ENCODE data around the gene ERVMER34-1.

ERVMER34-1 gene

DNA sequence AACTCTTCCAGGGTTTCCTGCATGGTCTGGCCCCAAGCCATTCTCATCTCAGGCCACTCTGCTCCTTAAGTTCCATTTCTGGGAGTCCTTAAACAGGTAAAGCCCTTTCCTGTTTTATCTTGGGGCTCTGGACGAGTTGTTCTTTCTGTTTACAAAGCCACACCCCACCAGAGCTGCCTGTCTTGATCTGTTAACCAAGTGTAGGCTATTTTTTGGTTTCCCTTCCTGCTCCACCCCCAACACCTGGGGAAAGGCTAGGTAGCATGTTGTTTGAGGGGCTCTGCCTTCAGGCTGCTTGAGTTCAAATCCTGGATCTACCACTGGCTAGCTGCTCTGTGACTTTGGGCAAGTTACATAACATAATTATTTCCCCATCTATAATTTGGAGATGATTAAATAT is 40.0 kb downstream of the ERVMER34-1 start:
- Histone ChIP-seq H3K27me3 (ENCODE audit: control insufficient read depth in 2 of 2, insufficient read depth in 2 of 2, low read length in 2 of 2) (no peaks in the 10 kb centered on the region), H3K4me3 (ENCODE audit: low read length in 2 of 2) (no peak overlapping the region), H3K27ac (ENCODE audit: low read depth in 2 of 2, low read length in 2 of 2) (no peak overlapping the region), H3K9me3 (ENCODE audit: control insufficient read depth in 2 of 2, low read length in 2 of 2) (no peaks in the 10 kb centered on the region), H3K36me3 (ENCODE audit: control insufficient read depth in 2 of 2, insufficient read depth in 2 of 2, low read length in 2 of 2) (peaks cover 8 to 12% of the 10 kb centered on the region in 2 donors), H3K4me1 (ENCODE audit: control insufficient read depth in 2 of 2, insufficient read depth in 2 of 2, low read length in 2 of 2) (peaks cover 14 to 15% of the 10 kb centered on the region in 2 donors), H3K9ac (ENCODE audit: low read depth in 1 of 2, low read length in 2 of 2) (no peak overlapping the region)

DNA sequence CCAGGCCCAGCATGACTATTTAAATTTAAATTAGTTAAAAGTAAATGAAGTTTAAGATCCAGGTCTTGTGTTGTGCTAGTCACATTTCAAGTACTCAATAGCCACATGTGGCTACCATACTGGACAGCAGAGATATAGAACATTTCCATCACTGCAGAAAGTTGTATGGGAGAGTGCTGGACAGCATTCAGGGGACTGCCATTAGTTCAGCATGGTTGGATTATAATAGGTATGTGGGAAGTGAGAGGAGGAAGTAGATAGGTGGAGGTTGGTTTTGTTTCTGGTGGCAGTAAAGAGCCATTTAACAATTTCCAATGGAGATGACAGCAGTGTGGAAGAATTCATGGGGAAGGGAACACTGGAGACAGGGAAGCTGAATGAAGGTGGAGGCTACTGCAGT is 42.1 kb downstream of the ERVMER34-1 start:
- Histone ChIP-seq H3K27me3 (ENCODE audit: control insufficient read depth in 2 of 2, insufficient read depth in 2 of 2, low read length in 2 of 2) (no peaks in the 10 kb centered on the region), H3K27ac (ENCODE audit: low read depth in 2 of 2, low read length in 2 of 2) (no peak overlapping the region), H3K4me3 (ENCODE audit: low read length in 2 of 2) (no peak overlapping the region), H3K9ac (ENCODE audit: low read depth in 1 of 2, low read length in 2 of 2) (no peak overlapping the region), H3K36me3 (ENCODE audit: control insufficient read depth in 2 of 2, insufficient read depth in 2 of 2, low read length in 2 of 2) (no peaks in the 10 kb centered on the region), H3K4me1 (ENCODE audit: control insufficient read depth in 2 of 2, insufficient read depth in 2 of 2, low read length in 2 of 2) (peaks cover 13% of the 10 kb centered on the region in 2 donors), H3K9me3 (ENCODE audit: control insufficient read depth in 2 of 2, low read length in 2 of 2) (no peaks in the 10 kb centered on the region)

DNA sequence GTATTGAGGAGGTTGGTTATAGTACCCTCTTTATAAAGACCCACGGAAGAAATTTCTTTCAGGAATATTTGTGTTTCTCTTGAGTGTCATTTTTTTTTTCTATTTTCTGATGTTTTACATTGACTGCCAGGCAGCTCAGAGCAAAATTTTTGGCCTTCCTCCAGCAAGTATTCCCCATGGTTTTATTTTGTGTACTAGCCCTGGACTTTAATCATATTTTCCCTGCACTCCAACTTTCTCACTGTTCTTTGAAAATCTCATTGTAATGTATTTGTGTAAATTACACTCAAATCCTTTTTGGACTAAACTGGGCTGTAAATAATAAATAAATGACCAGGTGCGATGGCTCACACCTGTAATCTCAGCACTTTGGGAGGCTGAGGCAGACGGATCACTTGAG is 46.6 kb downstream of the ERVMER34-1 start:
- no peaks in the 10 kb centered on the region for H3K27me3 ChIP-seq (ENCODE audit: control insufficient read depth in 2 of 2, insufficient read depth in 2 of 2, low read length in 2 of 2)
- no peaks in the 10 kb centered on the region for H3K9me3 ChIP-seq (ENCODE audit: control insufficient read depth in 2 of 2, low read length in 2 of 2)
- no peaks in the 10 kb centered on the region for H3K4me1 ChIP-seq (ENCODE audit: control insufficient read depth in 2 of 2, insufficient read depth in 2 of 2, low read length in 2 of 2)
- no peak overlapping the region for H3K4me3 ChIP-seq (ENCODE audit: low read length in 2 of 2)
- H3K36me3 ChIP-seq (ENCODE audit: control insufficient read depth in 2 of 2, insufficient read depth in 2 of 2, low read length in 2 of 2), result no peaks in the 10 kb centered on the region
- no peak overlapping the region for H3K9ac ChIP-seq (ENCODE audit: low read depth in 1 of 2, low read length in 2 of 2)
- H3K27ac ChIP-seq (ENCODE audit: low read depth in 2 of 2, low read length in 2 of 2), result no peak overlapping the region

DNA sequence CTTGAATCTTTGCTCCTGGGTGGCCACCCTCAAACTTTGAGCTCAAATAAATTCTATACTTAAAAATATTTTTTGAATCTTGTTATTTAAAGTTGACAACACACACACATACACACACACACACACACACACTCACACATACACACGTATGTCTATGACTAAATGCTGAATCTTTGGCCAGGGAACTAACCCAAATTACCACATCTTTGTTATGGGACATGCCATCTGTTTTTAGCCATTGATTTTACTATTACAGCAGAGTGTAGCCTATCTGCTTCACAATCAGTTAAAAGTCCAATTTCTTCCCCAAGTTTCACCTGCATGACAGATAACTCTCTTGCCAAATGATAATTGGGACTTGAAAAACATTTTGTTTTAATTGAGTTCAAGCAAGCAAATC is 47.1 kb downstream of the ERVMER34-1 start:
- Histone ChIP-seq H3K36me3 (ENCODE audit: control insufficient read depth in 2 of 2, insufficient read depth in 2 of 2, low read length in 2 of 2) (no peaks in the 10 kb centered on the region), H3K9ac (ENCODE audit: low read depth in 1 of 2, low read length in 2 of 2) (no peak overlapping the region), H3K4me1 (ENCODE audit: control insufficient read depth in 2 of 2, insufficient read depth in 2 of 2, low read length in 2 of 2) (no peaks in the 10 kb centered on the region), H3K27me3 (ENCODE audit: control insufficient read depth in 2 of 2, insufficient read depth in 2 of 2, low read length in 2 of 2) (no peaks in the 10 kb centered on the region), H3K9me3 (ENCODE audit: control insufficient read depth in 2 of 2, low read length in 2 of 2) (no peaks in the 10 kb centered on the region), H3K4me3 (ENCODE audit: low read length in 2 of 2) (no peak overlapping the region), H3K27ac (ENCODE audit: low read depth in 2 of 2, low read length in 2 of 2) (no peak overlapping the region)

DNA sequence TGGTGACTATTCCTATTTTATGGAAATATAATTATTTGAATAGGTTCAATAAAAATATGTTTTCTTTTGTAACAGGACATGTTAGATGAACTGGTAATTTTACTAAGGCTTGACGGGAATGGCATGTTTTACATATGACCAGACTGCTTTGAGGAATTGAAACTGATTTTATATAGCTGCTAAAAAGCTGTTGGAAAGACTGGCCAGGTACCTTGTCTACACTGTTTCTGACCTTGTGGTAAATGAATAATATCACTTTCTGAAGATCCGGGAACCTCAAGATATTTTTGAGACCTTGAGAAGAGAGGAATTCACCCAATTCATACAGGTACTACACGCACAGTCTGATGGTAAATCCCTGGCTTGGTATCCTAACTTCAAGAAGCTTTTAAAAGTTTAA is 50.0 kb downstream of the ERVMER34-1 start:
- no peak overlapping the region for H3K4me3 ChIP-seq (ENCODE audit: low read length in 2 of 2)
- no peaks in the 10 kb centered on the region for H3K9me3 ChIP-seq (ENCODE audit: control insufficient read depth in 2 of 2, low read length in 2 of 2)
- H3K36me3 ChIP-seq (ENCODE audit: control insufficient read depth in 2 of 2, insufficient read depth in 2 of 2, low read length in 2 of 2), result no peaks in the 10 kb centered on the region
- H3K27me3 ChIP-seq (ENCODE audit: control insufficient read depth in 2 of 2, insufficient read depth in 2 of 2, low read length in 2 of 2), result no peaks in the 10 kb centered on the region
- H3K9ac ChIP-seq (ENCODE audit: low read depth in 1 of 2, low read length in 2 of 2), result no peak overlapping the region
- H3K27ac ChIP-seq (ENCODE audit: low read depth in 2 of 2, low read length in 2 of 2), result no peak overlapping the region
- H3K4me1 ChIP-seq (ENCODE audit: control insufficient read depth in 2 of 2, insufficient read depth in 2 of 2, low read length in 2 of 2), result no peaks in the 10 kb centered on the region

DNA sequence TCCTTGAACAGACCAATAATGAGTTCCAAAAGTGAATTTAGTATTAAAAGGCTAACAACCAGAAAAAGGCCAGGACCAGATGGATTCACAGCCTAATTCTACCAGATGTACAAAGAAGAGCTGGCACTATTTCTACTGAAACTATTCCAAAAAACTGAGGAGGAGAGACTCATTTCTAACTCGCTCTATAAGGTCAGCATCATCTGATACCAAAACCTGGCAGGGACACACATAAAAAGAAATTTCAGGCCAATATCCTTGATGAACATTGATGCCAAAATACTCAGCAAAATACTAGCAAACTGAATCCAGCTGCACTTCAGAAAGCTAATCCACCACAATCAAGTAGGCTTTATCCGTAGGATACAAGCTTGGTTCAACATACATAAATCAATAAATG is 56.3 kb downstream of the ERVMER34-1 start:
- Histone ChIP-seq H3K9ac (ENCODE audit: low read depth in 1 of 2, low read length in 2 of 2) (no peak overlapping the region), H3K36me3 (ENCODE audit: control insufficient read depth in 2 of 2, insufficient read depth in 2 of 2, low read length in 2 of 2) (no peaks in the 10 kb centered on the region), H3K4me3 (ENCODE audit: low read length in 2 of 2) (no peak overlapping the region), H3K27ac (ENCODE audit: low read depth in 2 of 2, low read length in 2 of 2) (no peak overlapping the region), H3K4me1 (ENCODE audit: control insufficient read depth in 2 of 2, insufficient read depth in 2 of 2, low read length in 2 of 2) (no peaks in the 10 kb centered on the region), H3K9me3 (ENCODE audit: control insufficient read depth in 2 of 2, low read length in 2 of 2) (no peaks in the 10 kb centered on the region), H3K27me3 (ENCODE audit: control insufficient read depth in 2 of 2, insufficient read depth in 2 of 2, low read length in 2 of 2) (no peaks in the 10 kb centered on the region)

DNA sequence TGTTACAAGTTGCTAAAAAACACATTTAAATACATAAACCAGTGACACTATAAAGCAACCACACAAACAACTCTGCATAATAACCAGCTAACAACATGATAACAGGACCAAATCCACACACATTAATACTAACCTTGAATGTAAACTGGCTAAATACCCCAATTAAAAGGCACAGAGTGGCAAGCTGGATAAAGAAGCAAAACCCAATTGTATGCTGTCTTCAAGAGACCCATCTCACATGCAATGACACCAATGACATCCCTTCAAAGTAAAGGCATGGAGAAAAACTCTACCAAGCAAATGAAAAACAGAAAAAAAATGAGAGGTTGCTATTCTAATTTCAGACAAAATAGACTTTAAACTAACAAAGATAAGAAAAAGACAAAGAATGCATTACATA is 57.7 kb downstream of the ERVMER34-1 start:
- Histone ChIP-seq H3K27ac (ENCODE audit: low read depth in 2 of 2, low read length in 2 of 2) (no peak overlapping the region), H3K4me1 (ENCODE audit: control insufficient read depth in 2 of 2, insufficient read depth in 2 of 2, low read length in 2 of 2) (no peaks in the 10 kb centered on the region), H3K9ac (ENCODE audit: low read depth in 1 of 2, low read length in 2 of 2) (no peak overlapping the region), H3K4me3 (ENCODE audit: low read length in 2 of 2) (no peak overlapping the region), H3K9me3 (ENCODE audit: control insufficient read depth in 2 of 2, low read length in 2 of 2) (no peaks in the 10 kb centered on the region), H3K36me3 (ENCODE audit: control insufficient read depth in 2 of 2, insufficient read depth in 2 of 2, low read length in 2 of 2) (no peaks in the 10 kb centered on the region), H3K27me3 (ENCODE audit: control insufficient read depth in 2 of 2, insufficient read depth in 2 of 2, low read length in 2 of 2) (no peaks in the 10 kb centered on the region)
